K562 (cell line): ENCODE results near the gene CCR7. TPM values are rescaled to one million over a fixed set of nuclear protein-coding genes. Genes with fewer than 3 reads are reported as not detected.

Source experiments
- ATAC-seq: fragments of 200-7000 bp; cut with Tn5 transposase; 3 replicates; pipeline ENCODE4 v1.9.1; 2020; ENCODE audit warnings: moderate library complexity
- BruUV-seq: library from RNA; stranded (reverse); fragments of 400-500 nt; replicated peaks from 2 replicates; lab custom pipeline; 2021; lab: Mats Ljungman, UMichigan
- CTCF ChIA-PET: fragments of 300-600 bp; formaldehyde crosslinking; extraction: SDS; loops from one replicate; lab custom pipeline; 2021; ENCODE audit warnings: low intra/inter-chr PET ratio; lab: Yijun Ruan, JAX
- POLR2A ChIA-PET: fragments of 300-600, 350-650 bp; sonication (Branson Sonifier 250); formaldehyde crosslinking; extraction: SDS; loops from one replicate; lab custom pipeline; 2021; ENCODE audit warnings: antibody characterized with exemption, inconsistent platforms; lab: Yijun Ruan, JAX
- DNase-seq, 4 experiments: peaks; one replicate each; pipeline versions ENCODE4 v3.0.0 to v3.0.0-alpha.2; 2011 to 2018; ENCODE audit warnings: low spot score in 3 of 4, mixed read lengths in 3 of 4; ENCODE audit errors: extremely low read depth in 1 of 4
- FAIRE-seq: peaks from 2 replicates; lab custom pipeline; 2011; peaks lifted over from hg19 to GRCh38; lab: Jason Lieb, UNC
- H2AFZ ChIP-seq: 2 replicates; pipeline ENCODE4 v1.6.0; 2011; ENCODE audit warnings: low read depth, low read length, control low read depth, inconsistent platforms
- H3K27ac ChIP-seq: fragments of 200-600 bp; 3 replicates; pipeline ENCODE4 v1.8.0; 2011; ENCODE audit warnings: low read depth, mild to moderate bottlenecking, control low read depth, inconsistent platforms, low read length, moderate library complexity, mixed read lengths; ENCODE audit errors: extremely low read depth
- H3K27me3 ChIP-seq, 2 experiments: fragments of 300-600 bp in 1 of 2; 2 replicates in 1 of 2; 3 replicates in 1 of 2; pipeline versions ENCODE4 v1.6.0 to v1.8.0; 2011; ENCODE audit warnings: inconsistent platforms in 2 of 2, low read length in 2 of 2, mild to moderate bottlenecking in 1 of 2, mixed read lengths in 1 of 2, moderate library complexity in 1 of 2; ENCODE audit not compliant: control insufficient read depth in 2 of 2, insufficient read depth in 2 of 2
- H3K36me3 ChIP-seq: fragments of 300-600 bp; 3 replicates; pipeline ENCODE4 v1.8.0; 2011; ENCODE audit warnings: mild to moderate bottlenecking, low read length, inconsistent platforms; ENCODE audit not compliant: control insufficient read depth, insufficient read depth
- H3K4me1 ChIP-seq, 2 experiments: fragments of 200-600 bp in 1 of 2; replicated peaks in 1 of 2; 2 replicates in 1 of 2; 3 replicates in 1 of 2; pipeline versions ENCODE4 v1.5.1 to v1.8.0; 2011; ENCODE audit warnings: inconsistent platforms in 2 of 2, low read length in 2 of 2, mild to moderate bottlenecking in 1 of 2, mixed read lengths in 1 of 2, moderate library complexity in 1 of 2; ENCODE audit not compliant: control insufficient read depth in 2 of 2, insufficient read depth in 2 of 2
- H3K4me2 ChIP-seq: 2 replicates; pipeline ENCODE4 v1.6.1; 2011; ENCODE audit warnings: low read length, control low read depth, inconsistent platforms, mixed read lengths; ENCODE audit not compliant: insufficient read depth
- H3K4me3 ChIP-seq: fragments of 200-600 bp; sonication (generic), shearing (Covaris generic); 2 replicates; pipeline ENCODE4 v1.5.1; 2016; ENCODE audit warnings: control low read depth, inconsistent platforms
- H3K79me2 ChIP-seq: fragments of 200-600 bp; 3 replicates; pipeline ENCODE4 v1.8.0; 2011; ENCODE audit warnings: low read length, inconsistent platforms; ENCODE audit not compliant: control insufficient read depth, insufficient read depth
- H3K9ac ChIP-seq, 2 experiments: 2 replicates each; pipeline versions ENCODE4 v1.6.0 to v1.6.1; 2011; ENCODE audit warnings: low read depth in 2 of 2, low read length in 2 of 2, control low read depth in 1 of 2, inconsistent platforms in 1 of 2, mild to moderate bottlenecking in 1 of 2, mixed read lengths in 1 of 2; ENCODE audit not compliant: insufficient read depth in 1 of 2
- H3K9me1 ChIP-seq: one replicate; pipeline ENCODE4 v1.6.0; 2011; ENCODE audit warnings: inconsistent platforms, mild to moderate bottlenecking, low read length, moderate library complexity; ENCODE audit not compliant: control insufficient read depth, insufficient read depth
- H3K9me3 ChIP-seq: replicated peaks from 2 replicates; pipeline ENCODE4 v1.5.1; 2011; ENCODE audit warnings: low read depth, low read length, inconsistent platforms; ENCODE audit not compliant: control insufficient read depth, insufficient read depth
- H4K20me1 ChIP-seq: replicated peaks from 2 replicates; pipeline ENCODE4 v1.6.1; 2011; ENCODE audit warnings: low read length, inconsistent platforms, mixed read lengths; ENCODE audit not compliant: control insufficient read depth, insufficient read depth
- RFX1 ChIP-seq: fragments of 450-650 bp; IDR thresholded peaks from 2 replicates; pipeline ENCODE4 v1.6.1; 2016; ENCODE audit warnings: mild to moderate bottlenecking, moderate library complexity
- WGBS: fragments of 100-300 bp; shearing (Covaris generic); methylation state at CpG from one replicate; pipeline ENCODE4 v1.1.6; 2016; ENCODE audit warnings: low coverage, mixed read lengths; ENCODE audit not compliant: insufficient coverage; ENCODE audit errors: missing lambda C conversion rate; 5-methylcytosine and 5-hydroxymethylcytosine counted together
- in situ Hi-C: fragments of 300-500 bp; cut with MboI; formaldehyde crosslinking; loops from 4 replicates; pipeline ENCODE4 v1.15.0; 2018; ENCODE audit warnings: inconsistent platforms, mixed read lengths
- intact Hi-C: fragments of 100-400 bp; cut with micrococcal nuclease; formaldehyde crosslinking; loops from 2 replicates; pipeline ENCODE4 v1.14.2; 2022
- polyA plus RNA-seq, 8 experiments: library from polyadenylated mRNA; depleted of rRNA in 4 of 8; stranded (reverse) in 5 of 8; unstranded in 3 of 8; fragments of >200 nt; fragmentation: Nextera tagmentation in 2 of 8; fragmentation: Illumina TruSeq in 1 of 8; extraction: Ambion mirVana in 2 of 8; extraction: Trizol in 1 of 8; gene quantifications; 2 replicates each; pipeline versions ENCODE4 v1.2.1 to v1.2.3, GENCODE V29; 2011 to 2014; ENCODE audit warnings: inconsistent platforms in 1 of 8, missing spikeins in 1 of 8
- total RNA-seq, 7 experiments: library from RNA; depleted of rRNA in 6 of 7; stranded (reverse); fragments of >200 nt in 6 of 7; fragmentation: Illumina TruSeq in 2 of 7; extraction: Trizol in 2 of 7; gene quantifications; 2 replicates each; pipeline versions ENCODE4 v1.2.1 to v1.2.3, GENCODE V29; 2011 to 2021; ENCODE audit warnings: low replicate concordance in 1 of 7
- TF ChIP-seq, protein P1 (sequence below): fragments of 250-450 bp; sonication (Bioruptor Pico); IDR thresholded peaks from 2 replicates; pipeline ENCODE4 v1.5.0; 2020; ENCODE audit warnings: mild to moderate bottlenecking, borderline replicate concordance
- TF ChIP-seq, protein P2 (sequence below): IDR thresholded peaks from 3 replicates; pipeline ENCODE4 v1.6.1; 2011; ENCODE audit warnings: borderline replicate concordance, mild to moderate bottlenecking; ENCODE audit not compliant: insufficient read length, insufficient read depth
- TF ChIP-seq, protein P3 (sequence below): fragments of 450-650 bp; IDR thresholded peaks from 2 replicates; pipeline ENCODE4 v1.6.1; 2018; ENCODE audit warnings: mild to moderate bottlenecking, low read depth; ENCODE audit not compliant: partially characterized antibody

CCR7 gene
- total and polyA plus RNA-seq, 9 of the 15 experiments (the other 6 are each of a cell fraction or from before 2014, with no cell fraction given): 0.14 to 1.4 (median 0.56) TPM

DNA sequence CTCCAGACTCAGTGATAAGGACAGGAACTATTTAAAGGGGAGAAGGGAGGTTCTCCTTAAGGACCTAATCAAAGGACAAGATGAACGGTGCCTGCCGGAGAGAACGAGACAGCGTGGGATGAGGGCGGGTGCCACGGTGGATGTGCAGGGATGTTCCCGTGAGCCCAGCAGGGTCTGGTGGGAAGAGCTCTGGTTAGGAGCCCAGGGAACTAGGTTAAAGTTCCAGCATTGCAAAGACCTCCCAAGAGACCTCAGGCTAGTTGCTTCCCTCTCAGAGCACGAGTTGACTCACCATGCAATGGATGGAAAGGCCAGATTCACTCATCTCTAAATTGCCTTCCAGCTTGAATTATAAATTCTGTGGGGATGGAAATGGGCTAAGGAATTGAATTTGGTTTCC, 14.7 kb downstream of the CCR7 start:
- POLR2A ChIA-PET: no interaction called here
- CTCF ChIA-PET: interaction anchor here (0.5 kb wide), 1 partner anchor 14 kb away, joined by 3 read pairs; no protein-coding TSS in a partner anchor

More for the DNA sequence above, 14.7 kb downstream of the CCR7 start:
- H3K4me1 ChIP-seq: peaks cover 33 to 38% of the 10 kb centered on the region in 2 experiments
- TF ChIP-seq, protein P1, sequence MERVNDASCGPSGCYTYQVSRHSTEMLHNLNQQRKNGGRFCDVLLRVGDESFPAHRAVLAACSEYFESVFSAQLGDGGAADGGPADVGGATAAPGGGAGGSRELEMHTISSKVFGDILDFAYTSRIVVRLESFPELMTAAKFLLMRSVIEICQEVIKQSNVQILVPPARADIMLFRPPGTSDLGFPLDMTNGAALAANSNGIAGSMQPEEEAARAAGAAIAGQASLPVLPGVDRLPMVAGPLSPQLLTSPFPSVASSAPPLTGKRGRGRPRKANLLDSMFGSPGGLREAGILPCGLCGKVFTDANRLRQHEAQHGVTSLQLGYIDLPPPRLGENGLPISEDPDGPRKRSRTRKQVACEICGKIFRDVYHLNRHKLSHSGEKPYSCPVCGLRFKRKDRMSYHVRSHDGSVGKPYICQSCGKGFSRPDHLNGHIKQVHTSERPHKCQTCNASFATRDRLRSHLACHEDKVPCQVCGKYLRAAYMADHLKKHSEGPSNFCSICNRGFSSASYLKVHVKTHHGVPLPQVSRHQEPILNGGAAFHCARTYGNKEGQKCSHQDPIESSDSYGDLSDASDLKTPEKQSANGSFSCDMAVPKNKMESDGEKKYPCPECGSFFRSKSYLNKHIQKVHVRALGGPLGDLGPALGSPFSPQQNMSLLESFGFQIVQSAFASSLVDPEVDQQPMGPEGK (CRISPR knock-in tag): no peak
- TF ChIP-seq, protein P2, sequence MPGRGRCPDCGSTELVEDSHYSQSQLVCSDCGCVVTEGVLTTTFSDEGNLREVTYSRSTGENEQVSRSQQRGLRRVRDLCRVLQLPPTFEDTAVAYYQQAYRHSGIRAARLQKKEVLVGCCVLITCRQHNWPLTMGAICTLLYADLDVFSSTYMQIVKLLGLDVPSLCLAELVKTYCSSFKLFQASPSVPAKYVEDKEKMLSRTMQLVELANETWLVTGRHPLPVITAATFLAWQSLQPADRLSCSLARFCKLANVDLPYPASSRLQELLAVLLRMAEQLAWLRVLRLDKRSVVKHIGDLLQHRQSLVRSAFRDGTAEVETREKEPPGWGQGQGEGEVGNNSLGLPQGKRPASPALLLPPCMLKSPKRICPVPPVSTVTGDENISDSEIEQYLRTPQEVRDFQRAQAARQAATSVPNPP: no peak
- TF ChIP-seq RFX1: no peak
- TF ChIP-seq, protein P3, sequence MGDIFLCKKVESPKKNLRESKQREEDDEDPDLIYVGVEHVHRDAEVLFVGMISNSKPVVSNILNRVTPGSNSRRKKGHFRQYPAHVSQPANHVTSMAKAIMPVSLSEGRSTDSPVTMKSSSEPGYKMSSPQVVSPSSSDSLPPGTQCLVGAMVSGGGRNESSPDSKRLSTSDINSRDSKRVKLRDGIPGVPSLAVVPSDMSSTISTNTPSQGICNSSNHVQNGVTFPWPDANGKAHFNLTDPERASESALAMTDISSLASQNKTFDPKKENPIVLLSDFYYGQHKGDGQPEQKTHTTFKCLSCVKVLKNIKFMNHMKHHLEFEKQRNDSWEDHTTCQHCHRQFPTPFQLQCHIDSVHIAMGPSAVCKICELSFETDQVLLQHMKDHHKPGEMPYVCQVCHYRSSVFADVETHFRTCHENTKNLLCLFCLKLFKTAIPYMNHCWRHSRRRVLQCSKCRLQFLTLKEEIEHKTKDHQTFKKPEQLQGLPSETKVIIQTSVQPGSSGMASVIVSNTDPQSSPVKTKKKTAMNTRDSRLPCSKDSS: no peak
- TF ChIP-seq, all 486 proteins: peak for 0
- no peak overlapping the region for H3K4me2 ChIP-seq
- no peaks in the 10 kb centered on the region for H3K36me3 ChIP-seq
- H3K9ac ChIP-seq: no peak overlapping the region
- H2AFZ ChIP-seq: no peak overlapping the region
- H3K27me3 ChIP-seq: no peaks in the 10 kb centered on the region
- FAIRE-seq: no peak
- intact Hi-C loops (no loop called here), in situ Hi-C loops (no loop called here)
- H3K27ac ChIP-seq: no peak overlapping the region
- WGBS: 69% methylated on average over 8 of the region's 8 CpGs
- DNase-seq: no peak
- no peak for ATAC-seq
- H3K79me2 ChIP-seq: no peaks in the 10 kb centered on the region
- BruUV-seq: no TSS peak
- no peaks in the 10 kb centered on the region for H4K20me1 ChIP-seq
- no peaks in the 10 kb centered on the region for H3K9me3 ChIP-seq
- H3K4me3 ChIP-seq: no peak overlapping the region
- no peaks in the 10 kb centered on the region for H3K9me1 ChIP-seq
